GM23338 (cell line): ENCODE measurements around the gene ITGB1BP1. TPM values are rescaled to one million over a fixed set of nuclear protein-coding genes. Genes with fewer than 3 reads are reported as not detected.

ENCODE experiments used
- ATAC-seq: fragments of 200-7000 bp; cut with Tn5 transposase; 3 replicates; pipeline ENCODE4 v1.9.1; 2020
- DNase-seq: peaks from one replicate; pipeline ENCODE4 v3.0.0-alpha.2; 2015; ENCODE audit warnings: low spot score
- H2AFZ ChIP-seq: fragments of 200-600 bp; sonication (generic); 2 replicates; pipeline ENCODE4 v1.8.0; 2016; ENCODE audit warnings: antibody characterized with exemption, mild to moderate bottlenecking, moderate library complexity
- H3F3A ChIP-seq: fragments of 200-600 bp; sonication (generic); replicated peaks from 2 replicates; pipeline ENCODE4 v1.8.0; 2017; ENCODE audit warnings: antibody characterized with exemption, mixed run types, low read depth
- H3K27ac ChIP-seq: fragments of 200-600 bp; sonication (generic); 2 replicates; pipeline ENCODE4 v1.6.1; 2016; ENCODE audit warnings: low read depth
- H3K27me3 ChIP-seq: fragments of 200-600 bp; sonication (generic); 2 replicates; pipeline ENCODE4 v1.8.0; 2016; ENCODE audit warnings: mild to moderate bottlenecking, mixed run types, moderate library complexity; ENCODE audit not compliant: insufficient read depth
- H3K36me3 ChIP-seq: fragments of 200-600 bp; sonication (generic); 2 replicates; pipeline ENCODE4 v1.8.0; 2016; ENCODE audit warnings: mild to moderate bottlenecking; ENCODE audit not compliant: insufficient read depth
- H3K4me1 ChIP-seq: fragments of 200-600 bp; sonication (generic); 2 replicates; pipeline ENCODE4 v1.8.0; 2016; ENCODE audit warnings: mild to moderate bottlenecking, moderate library complexity; ENCODE audit not compliant: insufficient read depth
- H3K4me2 ChIP-seq: fragments of 200-600 bp; sonication (generic); 2 replicates; pipeline ENCODE4 v1.7.1; 2017; ENCODE audit warnings: mixed run types
- H3K4me3 ChIP-seq: fragments of 200-600 bp; sonication (generic); 2 replicates; pipeline ENCODE4 v1.6.1; 2016; ENCODE audit warnings: mixed run types
- H3K79me2 ChIP-seq: fragments of 200-600 bp; sonication (generic); replicated peaks from 2 replicates; pipeline ENCODE4 v1.8.0; 2017; ENCODE audit warnings: mild to moderate bottlenecking; ENCODE audit not compliant: insufficient read depth
- H3K9me2 ChIP-seq: fragments of 200-600 bp; sonication (generic); 2 replicates; pipeline ENCODE4 v1.8.0; 2017; ENCODE audit not compliant: insufficient read depth
- H4K20me1 ChIP-seq: fragments of 200-600 bp; sonication (generic); replicated peaks from 2 replicates; pipeline ENCODE4 v1.8.0; 2017; ENCODE audit warnings: mild to moderate bottlenecking; ENCODE audit not compliant: insufficient read depth
- H3K27ac Mint-ChIP-seq: 2 replicates; pipeline ENCODE4 v1.8.0; 2020; ENCODE audit warnings: inconsistent platforms, mild to moderate bottlenecking, moderate library complexity, mixed read lengths
- H3K27me3 Mint-ChIP-seq: 3 replicates; pipeline ENCODE4 v1.8.0; 2022; ENCODE audit warnings: low read depth, mild to moderate bottlenecking, moderate library complexity, mixed read lengths, inconsistent platforms; ENCODE audit not compliant: insufficient read depth, poor library complexity
- H3K36me3 Mint-ChIP-seq: 3 replicates; pipeline ENCODE4 v1.8.0; 2021; ENCODE audit warnings: low read depth, mild to moderate bottlenecking, inconsistent platforms, moderate library complexity, mixed read lengths
- H3K4me1 Mint-ChIP-seq: 3 replicates; pipeline ENCODE4 v1.8.0; 2020; ENCODE audit warnings: mild to moderate bottlenecking, inconsistent platforms, mixed read lengths
- H3K4me3 Mint-ChIP-seq: 3 replicates; pipeline ENCODE4 v1.8.0; 2021; ENCODE audit warnings: moderate library complexity, mild to moderate bottlenecking, inconsistent platforms, mixed read lengths
- H3K9me3 Mint-ChIP-seq: 3 replicates; pipeline ENCODE4 v1.8.0; 2020; ENCODE audit warnings: moderate library complexity, mild to moderate bottlenecking, inconsistent platforms, mixed read lengths
- CREB1 ChIP-seq: fragments of 250-450 bp; sonication (Bioruptor Pico); IDR thresholded peaks from 2 replicates; pipeline ENCODE4 v1.5.0; 2020; ENCODE audit warnings: low read depth, mild to moderate bottlenecking, moderate library complexity
- CTCF ChIP-seq, 2 experiments: fragments of 200-600 bp in 1 of 2; sonication (generic) in 1 of 2; conservative IDR thresholded peaks; 2 replicates each; pipeline versions ENCODE4 v1.5.1 to v1.6.1; 2016 to 2017; ENCODE audit warnings: antibody characterized with exemption in 2 of 2, low read depth in 2 of 2, mild to moderate bottlenecking in 2 of 2, moderate library complexity in 1 of 2
- ETS1 ChIP-seq: IDR thresholded peaks from 2 replicates; pipeline ENCODE4 v1.6.1; 2016; ENCODE audit warnings: antibody characterized with exemption
- EZH2 ChIP-seq: fragments of 200-600 bp; sonication (generic); IDR thresholded peaks from one replicate; pipeline ENCODE4 v1.8.0; 2017; ENCODE audit warnings: antibody characterized with exemption, mild to moderate bottlenecking, low read depth; ENCODE audit not compliant: unreplicated experiment
- POLR2AphosphoS5 ChIP-seq: IDR thresholded peaks from 2 replicates; pipeline ENCODE4 v1.6.1; 2016; ENCODE audit warnings: antibody characterized with exemption, low read depth
- ZNF331 ChIP-seq: fragments of 250-450 bp; sonication (Bioruptor Pico); IDR thresholded peaks from 2 replicates; pipeline ENCODE4 v1.5.0; 2020; ENCODE audit warnings: low read depth, mild to moderate bottlenecking, moderate library complexity
- ZNF462 ChIP-seq: fragments of 250-450 bp; sonication (Bioruptor Pico); IDR thresholded peaks from 2 replicates; pipeline ENCODE4 v1.5.0; 2020; ENCODE audit warnings: mild to moderate bottlenecking, moderate library complexity
- polyA plus RNA-seq: library from polyadenylated mRNA; unstranded; fragments of >200 nt; fragmentation: Nextera tagmentation; extraction: Ambion mirVana; gene quantifications from 2 replicates; pipeline ENCODE4 v1.2.1, GENCODE V29; 2016
- total RNA-seq: library from RNA; depleted of rRNA; stranded (reverse); fragments of >200 nt; shearing (Covaris generic); gene quantifications from 2 replicates; pipeline ENCODE4 v1.2.3, GENCODE V29; 2014

Gene ITGB1BP1
- total and polyA plus RNA-seq, 2 experiments from 2014 or later: 29.1 to 63.5 TPM

GRCh38 chr2:9401059-9401547 lies 22.2 kb downstream of the ITGB1BP1 start (continued):
- TF ChIP-seq ZNF462 (CRISPR knock-in tag) (no peak), CTCF (conservative IDR thresholded peaks at IDR 0.05; ENCODE audit: low read depth in 2 of 2) (no peak)

GRCh38 chr2:9400268-9401058 lies 22.9 kb downstream of the ITGB1BP1 start:
- H2AFZ ChIP-seq: no peak overlapping the region
- no peaks in the 10 kb centered on the region for H3K79me2 ChIP-seq
- Mint-ChIP-seq H3K9me3 (no peaks in the 10 kb centered on the region), H3K27me3 (peaks cover 7% of the 10 kb centered on the region), H3K4me3 (no peak overlapping the region), H3K27ac (0 out of 2 replicates have a peak overlapping the region, but pooled peaks have one; percentile 27), H3K36me3 (peaks cover 5% of the 10 kb centered on the region), H3K4me1 (peaks cover 16% of the 10 kb centered on the region)
- ATAC-seq (peak; percentile 50), DNase-seq (no peak)
- no peaks in the 10 kb centered on the region for H3F3A ChIP-seq
- no peaks in the 10 kb centered on the region for H3K27me3 ChIP-seq
- no peaks in the 10 kb centered on the region; the same call in 1 of the 2 replicates for H3K36me3 ChIP-seq
- no peaks in the 10 kb centered on the region for H3K4me1 ChIP-seq
- H3K4me3 ChIP-seq: no peak overlapping the region
- no peaks in the 10 kb centered on the region for H3K9me2 ChIP-seq
- no peak overlapping the region for H3K4me2 ChIP-seq
- no peak overlapping the region for H3K27ac ChIP-seq
- H4K20me1 ChIP-seq: no peaks in the 10 kb centered on the region; the same call in 1 of the 2 replicates
- TF ChIP-seq ETS1 (no peak), ZNF331 (no peak), POLR2AphosphoS5 (no peak), CTCF (conservative IDR thresholded peaks at IDR 0.05; ENCODE audit: low read depth in 2 of 2) (no peak), EZH2 (no peak), CREB1 (CRISPR knock-in tag) (no peak)
